Measurements from ENCODE around the gene TAL2.
"Not testable (repeated sequence)": the region's sequence is repeated elsewhere in the genome, so short reads cannot be mapped to it uniquely, and the experiment has no call there.

Gene TAL2

DNA sequence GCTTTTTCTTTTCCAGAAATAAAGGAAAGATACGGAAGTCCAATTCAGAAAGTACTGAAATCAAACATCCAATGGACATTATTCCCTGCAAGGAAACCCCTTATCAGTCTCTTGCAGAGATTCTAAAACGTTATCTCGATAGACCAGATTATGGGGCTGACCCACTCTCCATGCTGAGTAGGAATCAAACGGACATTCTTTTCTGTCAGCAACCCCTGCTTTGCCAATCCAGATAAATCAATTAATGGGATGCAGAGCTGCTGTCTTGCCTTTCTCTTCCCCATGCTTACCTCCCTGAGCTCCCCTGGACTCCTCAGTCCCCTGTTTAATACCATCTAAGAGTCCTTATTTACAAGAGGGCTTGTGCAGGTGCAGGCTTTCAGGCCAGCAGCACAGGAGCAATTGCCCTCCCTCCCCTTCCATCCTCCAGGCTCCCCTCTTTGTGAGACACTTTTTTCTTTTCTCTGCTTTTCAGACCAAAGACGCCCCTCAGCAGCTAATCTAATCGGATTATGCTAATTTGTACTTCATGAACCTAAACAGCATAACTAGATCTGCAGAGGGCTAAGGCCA is 14.2 kb downstream of the TAL2 start:
- DNase-seq (ENCODE audit: low read depth) = no peak

DNA sequence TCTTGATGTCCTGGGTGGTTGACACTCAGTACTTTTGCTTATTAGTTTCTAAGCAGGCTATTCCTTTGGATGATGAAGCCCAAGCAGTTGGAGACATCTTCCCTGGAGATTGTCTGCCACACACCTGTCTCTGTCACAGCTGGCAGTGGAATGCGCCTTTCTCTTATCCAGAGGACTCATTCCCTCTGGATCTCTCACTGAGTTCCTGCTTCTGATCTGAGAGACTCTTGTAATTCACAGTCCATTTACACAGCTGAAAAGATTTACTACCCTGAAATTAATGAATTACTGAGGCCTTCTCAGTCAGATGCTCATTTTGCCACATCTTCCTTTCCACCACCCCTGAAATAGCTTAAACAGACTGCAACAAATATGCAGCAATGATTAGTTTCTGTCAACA is 15.9 kb downstream of the TAL2 start:
- no peak for DNase-seq (ENCODE audit: low read depth)

DNA sequence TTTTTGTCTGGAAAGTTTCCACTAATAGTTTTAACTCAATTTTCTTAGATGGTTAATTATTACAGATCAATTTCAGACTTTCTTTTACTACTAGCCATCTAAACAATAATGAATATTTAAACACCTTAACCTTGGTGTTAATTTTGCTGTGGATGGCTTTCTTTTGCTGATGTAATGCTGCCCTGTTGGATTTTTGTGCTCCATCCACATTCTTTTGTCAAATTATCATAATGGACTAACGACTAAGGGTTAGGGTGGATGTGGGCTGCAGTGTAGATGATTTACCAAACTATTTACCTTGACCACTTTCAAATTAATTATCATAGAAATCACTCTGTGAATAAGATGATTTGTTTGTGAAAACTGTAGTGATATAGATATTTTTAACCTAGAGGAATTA is 16.5 kb downstream of the TAL2 start:
- DNase-seq (ENCODE audit: low read depth) = no peak

DNA sequence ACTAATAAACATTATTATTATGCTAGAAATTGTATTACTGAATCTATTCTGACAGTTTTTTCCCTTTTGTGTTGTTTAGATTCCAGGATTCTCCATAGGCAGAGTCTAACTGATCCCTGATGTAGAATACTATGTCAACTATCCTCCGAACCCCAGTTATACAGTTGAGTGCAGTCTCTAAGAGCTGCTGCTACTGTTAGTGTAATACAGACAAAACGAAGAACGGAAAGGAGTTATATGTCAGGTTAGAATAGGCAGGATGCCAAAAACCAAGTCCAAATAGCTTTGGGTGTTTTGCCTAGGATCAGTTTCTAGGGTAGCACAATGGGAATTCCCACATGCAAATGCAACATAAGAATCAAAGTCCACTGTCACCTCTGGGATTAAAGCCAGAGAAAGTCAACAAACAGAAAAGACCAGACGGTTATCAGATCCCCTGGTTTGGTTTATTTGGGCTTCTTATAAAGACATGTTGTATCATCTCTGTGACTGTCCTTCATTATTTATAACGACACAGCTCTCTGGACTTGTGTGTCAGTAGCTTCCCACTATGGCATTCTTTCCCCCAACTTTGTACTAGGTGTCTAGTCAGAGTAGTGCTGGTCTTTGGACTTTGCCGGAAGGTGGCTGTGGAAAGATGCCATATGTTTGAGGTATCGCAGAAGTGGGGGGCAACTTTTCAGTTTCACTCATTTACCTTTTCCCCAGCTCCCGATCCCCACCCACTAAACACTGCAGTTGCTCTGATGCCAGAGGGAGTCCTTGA is 17.2 kb downstream of the TAL2 start:
- no peak for DNase-seq (ENCODE audit: low read depth)

DNA sequence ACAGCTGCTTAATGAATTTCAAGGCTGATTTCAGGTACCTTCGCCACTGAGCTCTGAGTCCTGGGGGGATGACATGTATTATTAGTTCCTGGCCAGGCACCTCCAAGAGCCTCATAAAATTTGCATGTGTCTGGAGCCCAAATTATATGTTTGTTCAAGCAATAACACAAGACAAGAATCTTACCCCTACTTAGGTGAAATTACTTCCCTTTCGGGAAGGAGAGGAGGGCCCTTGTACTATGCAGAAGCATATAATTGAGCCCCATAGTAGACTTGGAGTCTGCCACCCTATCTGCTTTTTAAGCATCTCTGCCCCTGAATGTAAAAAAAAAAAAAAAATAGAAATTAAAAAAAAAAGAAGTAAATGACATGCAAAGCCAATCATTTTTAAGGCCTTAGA is 19.1 kb downstream of the TAL2 start:
- DNase-seq (ENCODE audit: low read depth) = no peak

DNA sequence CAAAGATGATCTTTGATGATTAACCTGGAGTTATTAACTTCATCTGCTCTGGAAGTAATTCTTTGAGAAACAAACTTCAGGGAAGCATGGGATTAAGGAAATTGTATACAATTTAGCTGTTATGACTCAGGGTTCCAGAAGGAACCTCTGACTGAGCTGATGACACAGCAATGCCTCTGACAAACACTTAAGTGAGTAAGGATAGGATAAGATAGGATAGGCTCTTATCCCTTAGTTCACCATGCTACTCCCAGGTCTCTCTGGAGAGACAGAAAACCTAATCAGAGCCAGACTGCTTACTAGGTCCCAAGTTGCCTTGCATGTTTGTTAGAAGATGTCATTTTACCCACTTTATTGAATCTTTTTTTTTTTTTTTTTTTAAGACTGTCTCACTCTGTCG is 19.5 kb downstream of the TAL2 start:
- no peak for DNase-seq (ENCODE audit: low read depth)

DNA sequence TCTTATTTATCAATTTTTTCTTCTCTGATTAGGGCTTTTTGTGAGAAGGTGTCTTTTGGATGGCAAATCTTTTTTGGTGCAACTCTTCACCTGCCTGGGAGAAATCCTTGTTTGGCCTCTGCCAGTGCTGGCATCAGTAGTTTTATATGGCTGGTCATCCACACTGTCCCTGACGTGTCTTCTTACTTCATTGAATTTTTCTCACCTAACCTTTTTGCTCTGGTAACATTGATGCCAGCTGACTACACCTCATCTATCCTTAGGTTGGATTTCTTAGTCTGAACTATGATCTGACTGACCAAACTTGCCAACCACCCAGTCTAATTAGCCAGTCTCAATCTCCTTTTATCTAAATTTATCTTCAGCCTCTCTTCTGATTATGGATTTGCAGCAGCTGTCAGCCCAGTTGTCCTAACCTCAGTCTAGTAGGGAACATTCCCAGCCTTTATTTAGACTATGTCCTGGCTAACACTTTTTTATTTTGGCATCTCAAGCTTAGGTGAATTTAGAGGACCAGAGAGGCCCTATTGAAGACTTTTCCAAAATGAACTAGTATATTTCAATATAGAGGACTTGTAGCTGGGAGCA is 21.5 kb downstream of the TAL2 start:
- no peak for DNase-seq (ENCODE audit: low read depth)

DNA sequence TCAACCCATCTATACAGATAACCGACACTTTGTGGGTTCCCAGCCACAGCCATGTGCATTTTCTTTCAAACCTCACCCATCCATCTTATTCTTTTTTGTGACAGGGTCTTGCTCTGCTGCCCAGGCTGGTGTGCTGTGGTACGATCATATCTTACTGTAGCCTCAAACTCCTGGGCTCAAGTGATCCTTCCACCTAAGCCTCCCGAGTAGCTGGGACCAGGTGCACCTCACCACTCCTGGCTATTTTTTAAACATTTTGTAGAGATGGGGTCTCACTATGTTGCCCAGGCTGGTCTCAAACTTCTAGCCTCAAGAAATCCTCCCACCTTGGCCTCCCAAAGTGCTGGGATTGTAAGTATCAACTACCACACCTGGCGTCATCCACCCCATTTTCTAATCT is 24.7 kb downstream of the TAL2 start:
- no peak for DNase-seq (ENCODE audit: low read depth)

DNA sequence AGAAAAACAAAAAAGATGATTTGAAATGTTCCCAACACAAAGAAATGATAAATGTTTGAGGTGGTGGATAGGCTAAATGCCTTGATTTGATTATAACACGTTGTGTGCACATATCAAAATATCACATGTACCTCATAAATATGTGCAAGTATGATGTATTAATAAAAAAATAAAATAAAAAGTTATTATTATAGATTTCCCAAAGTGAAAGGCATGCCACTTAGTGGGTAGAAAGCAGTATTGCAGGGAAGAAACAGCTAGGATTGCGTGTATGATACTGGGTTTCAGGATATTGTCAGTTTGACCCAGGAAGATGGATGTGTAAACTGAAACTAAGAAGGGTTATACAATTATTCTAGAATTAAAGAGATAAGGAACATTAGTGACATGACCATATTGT is 28.5 kb downstream of the TAL2 start:
- no peak for DNase-seq (ENCODE audit: low read depth)

DNA sequence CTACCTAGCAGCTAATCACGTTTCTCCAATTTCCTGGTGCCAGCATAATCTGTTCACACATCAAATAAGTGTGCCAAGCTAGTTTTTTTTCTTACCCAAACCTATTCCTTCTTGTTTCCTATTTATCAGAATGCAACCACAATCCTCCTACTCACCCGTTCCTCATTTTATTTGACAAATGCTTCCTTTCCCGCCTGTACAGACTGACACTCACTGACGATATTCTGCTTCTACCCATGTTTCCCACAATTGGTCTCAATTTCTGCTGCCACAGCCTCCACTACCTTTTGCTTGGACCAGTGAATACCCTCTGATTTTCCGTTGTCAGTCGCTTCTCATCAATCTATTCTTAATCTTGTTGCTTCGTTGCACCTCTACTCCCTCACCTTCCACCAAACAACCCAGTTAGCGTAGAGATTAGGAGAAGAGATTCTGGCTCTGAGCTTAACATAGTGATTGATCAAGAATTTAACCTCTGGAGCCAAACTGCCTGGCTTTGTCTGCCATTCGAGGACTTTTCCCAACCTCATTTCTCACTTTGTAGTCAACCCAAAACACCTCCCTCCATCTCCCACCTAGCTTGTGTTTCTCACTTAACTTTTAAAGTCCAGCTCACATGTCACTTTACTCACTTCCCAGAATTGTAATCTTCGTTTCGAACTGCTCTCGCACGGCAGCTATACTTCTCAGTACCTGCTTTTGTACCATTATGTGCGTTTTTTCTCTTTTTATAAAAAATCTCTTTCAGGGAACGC is 31.4 kb downstream of the TAL2 start:
- no peak for DNase-seq (ENCODE audit: low read depth)

DNA sequence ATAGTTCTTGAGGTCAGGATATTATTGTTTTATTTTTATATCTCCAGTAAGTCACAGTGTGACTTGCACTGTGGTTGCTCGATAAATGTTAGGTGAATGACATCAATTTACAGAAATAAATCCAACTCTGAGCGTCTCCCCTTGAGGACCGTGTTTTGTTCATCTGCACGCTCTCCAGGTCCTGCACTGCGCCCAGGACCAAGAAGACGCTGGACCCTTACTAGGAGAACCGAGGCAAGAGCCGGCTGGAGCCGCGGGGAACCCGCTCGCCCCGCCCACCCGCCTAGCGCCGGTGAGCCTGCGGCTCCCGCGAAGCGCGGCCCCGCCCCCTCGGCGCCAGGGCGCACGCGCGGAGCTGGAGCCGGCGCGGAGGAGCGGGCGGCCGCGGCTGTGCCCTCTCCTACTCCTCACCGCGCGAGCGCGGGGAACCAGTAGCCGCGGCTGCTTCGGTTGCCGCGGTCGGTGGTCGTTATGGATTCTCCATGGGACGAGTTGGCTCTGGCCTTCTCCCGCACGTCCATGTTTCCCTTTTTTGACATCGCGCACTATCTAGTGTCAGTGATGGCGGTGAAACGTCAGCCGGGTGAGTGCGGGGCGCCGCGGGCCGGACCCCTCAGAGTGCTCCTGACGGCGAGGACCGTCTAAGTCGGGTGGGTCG is 32.1 kb downstream of the TAL2 start, which contains the start of gene TMEM38B:
TSS of gene TMEM38B (plus strand) at position 352 of the 658 bp plus-strand sequence. CDS start at position 472, 120 bp downstream.
- no peak for DNase-seq (ENCODE audit: low read depth)

DNA sequence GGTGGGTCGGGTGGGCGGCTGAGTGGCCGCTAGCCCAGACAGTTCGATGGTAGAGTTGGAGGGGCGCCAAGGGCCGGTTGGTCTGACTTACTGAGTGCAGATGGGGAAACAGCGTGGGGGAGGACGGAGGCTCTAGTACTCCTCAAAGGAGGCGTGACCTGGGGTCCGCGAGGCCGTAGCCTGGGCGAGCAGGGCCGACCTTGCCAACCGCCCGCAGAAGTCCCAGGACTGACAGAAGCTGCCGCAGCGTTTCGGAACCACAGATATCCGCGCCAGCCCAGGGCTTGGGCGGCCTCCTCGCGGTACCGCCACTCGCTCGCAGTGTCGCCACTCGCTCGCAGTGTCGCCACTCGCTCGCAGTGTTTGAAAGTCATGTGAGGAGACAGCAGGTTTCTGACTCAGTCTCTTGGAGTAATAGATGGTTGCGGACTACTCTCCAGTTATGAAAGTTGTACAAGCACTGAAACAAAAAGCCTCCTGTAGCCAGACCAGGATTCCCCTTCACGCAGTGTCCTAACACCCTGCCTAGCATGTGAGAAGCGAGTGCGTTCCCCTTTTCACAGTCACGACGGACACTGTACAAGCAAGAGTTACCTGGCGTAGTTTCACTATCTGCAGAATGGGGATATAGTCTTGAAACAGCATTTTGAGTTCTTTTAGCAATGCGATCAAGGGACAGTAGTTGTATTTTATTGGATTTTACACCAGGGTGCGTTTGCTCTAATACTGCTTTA is 32.8 kb downstream of the TAL2 start:
- no peak for DNase-seq (ENCODE audit: low read depth)

DNA sequence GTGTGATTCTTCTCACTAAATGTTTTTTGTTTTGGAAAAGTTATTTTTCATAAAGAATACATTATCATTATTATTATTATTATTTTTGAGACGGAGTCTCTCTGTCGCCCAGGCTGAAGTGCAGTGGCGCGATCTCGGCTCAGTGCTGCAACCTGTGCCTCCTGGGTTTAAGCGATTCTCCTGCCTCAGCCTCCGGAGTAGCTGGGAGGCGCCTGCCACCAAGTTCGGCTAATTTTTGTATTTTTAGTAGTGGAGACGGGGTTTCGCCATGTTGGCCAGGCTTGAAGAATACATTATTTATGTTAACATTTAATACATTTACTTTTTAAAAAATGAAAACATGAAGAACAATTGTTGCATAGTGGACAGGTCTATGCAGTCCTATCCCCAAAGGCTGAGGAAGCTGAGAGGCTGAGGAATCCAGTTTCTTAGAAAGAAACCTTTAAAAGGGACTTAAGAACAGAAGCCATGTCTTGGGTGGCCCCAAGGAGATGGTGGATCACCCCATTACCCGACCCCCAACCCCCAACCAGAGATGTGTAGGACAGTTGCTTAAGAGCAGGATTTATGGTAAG is 34.0 kb downstream of the TAL2 start:
- no peak for DNase-seq (ENCODE audit: low read depth)

DNA sequence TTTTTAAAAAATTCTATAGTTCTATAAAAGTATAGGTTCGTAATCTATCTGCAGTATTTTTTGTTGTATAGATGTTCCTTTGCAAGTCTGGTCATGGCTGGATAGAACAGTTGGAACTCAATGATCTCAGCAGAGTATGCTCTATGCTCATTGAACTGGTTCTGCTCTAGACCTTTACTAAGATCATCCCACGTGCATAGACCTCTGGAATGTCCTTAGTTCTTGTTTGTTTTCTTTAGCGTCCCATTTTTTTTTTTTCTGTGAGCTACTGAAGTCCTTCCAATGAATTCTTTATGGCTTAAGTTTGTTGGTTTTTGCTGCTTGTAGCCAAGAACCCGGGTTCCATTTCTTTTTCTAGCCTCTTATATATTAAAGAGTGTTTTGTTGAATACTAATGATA is 35.6 kb downstream of the TAL2 start:
- DNase-seq (ENCODE audit: low read depth) = no peak

DNA sequence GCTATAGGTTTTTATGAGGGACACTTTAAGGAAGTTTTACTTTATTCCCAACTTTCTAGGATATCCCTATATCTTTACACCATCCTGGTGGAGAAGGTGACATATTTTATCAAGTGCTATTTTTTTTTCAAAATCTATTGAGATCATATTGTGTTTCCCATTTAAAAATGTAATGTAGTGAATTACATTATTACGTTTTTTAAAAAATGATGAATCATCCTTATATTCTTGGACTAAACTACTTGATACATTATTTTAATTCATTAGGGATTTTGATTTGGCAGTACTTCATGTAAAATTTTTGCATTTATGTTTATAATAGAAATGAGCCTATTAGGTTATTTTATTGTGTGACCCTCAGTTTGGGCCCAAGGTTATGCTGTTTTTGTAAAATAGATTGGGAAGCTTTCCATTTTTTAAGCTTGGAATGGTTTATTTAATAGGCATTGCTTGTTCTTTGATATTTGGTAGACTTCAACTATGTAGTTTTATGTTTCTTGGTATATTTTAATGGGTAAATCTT is 36.2 kb downstream of the TAL2 start:
- no peak for DNase-seq (ENCODE audit: low read depth)

DNA sequence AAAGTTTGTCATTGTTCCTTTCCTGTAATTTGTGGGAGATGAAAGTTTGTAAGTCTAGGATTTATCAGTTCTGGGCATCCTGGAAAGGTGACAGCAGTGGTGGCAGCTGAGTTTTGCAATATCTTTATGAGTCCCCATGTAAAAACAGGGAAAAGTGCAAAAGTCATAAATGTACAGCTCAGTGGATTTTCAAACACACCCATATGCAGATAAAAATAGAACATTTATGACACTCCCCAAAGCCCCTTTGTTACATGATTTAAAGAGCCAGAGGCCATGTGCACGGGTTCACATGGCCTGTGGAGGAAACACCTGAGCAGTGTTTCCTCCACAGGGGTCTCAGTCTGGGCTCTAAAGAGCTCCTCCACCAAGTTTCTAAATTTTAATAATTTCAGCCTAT is 38.4 kb downstream of the TAL2 start:
- DNase-seq (ENCODE audit: low read depth) = no peak

DNA sequence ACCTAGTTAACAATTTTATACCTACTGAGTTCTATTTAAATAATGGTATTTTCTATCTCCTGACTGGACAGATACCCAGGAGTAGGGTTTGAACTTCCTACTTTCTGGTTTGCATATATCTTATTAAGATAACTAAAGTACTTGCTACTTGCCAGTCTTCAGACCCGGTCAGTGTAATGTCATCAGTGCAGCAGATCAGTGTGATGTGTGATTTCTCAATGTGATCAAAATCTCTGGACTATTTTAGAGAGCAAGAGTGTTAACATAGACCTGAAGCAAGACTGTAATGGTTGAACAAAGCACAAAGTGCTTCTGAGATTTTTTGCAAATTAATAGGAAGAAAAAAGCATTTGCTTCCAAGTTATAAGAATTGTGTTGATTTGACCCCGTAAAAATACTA is 38.9 kb downstream of the TAL2 start:
- no peak for DNase-seq (ENCODE audit: low read depth)

DNA sequence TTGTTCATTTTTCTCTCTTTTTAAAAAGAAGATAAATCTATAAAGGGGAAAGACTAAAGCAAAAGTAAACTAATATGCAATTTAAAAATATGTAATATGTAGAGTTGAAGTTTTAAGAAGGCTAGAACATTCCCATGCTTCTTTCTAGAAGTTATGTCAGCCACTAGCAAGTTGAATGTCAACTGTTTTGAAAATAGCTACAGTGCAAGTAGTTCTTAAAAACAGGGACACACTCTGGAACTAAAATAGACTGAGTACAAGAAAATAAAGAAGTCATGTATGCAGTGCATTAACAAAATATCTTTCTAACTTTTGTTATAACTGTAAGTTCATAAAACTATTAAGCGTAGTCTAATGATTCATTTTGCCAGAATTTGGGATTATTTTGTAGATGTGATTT is 40.0 kb downstream of the TAL2 start:
- DNase-seq (ENCODE audit: low read depth) = no peak

DNA sequence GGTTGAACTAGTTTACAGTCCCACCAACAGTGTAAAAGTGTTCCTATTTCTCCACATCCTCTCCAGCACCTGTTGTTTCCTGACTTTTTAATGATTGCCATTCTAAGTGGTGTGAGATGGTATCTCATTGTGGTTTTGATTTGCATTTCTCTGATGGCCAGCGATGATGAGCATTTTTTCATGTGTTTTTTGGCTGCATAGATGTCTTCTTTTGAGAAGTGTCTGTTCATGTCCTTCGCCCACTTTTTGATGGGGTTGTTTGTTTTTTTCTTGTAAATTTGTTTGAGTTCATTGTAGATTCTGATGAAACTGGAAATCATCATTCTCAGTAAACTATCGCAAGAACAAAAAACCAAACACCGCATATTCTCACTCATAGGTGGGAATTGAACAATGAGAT is 41.4 kb downstream of the TAL2 start:
- not testable (repeated sequence) for DNase-seq (ENCODE audit: low read depth)

DNA sequence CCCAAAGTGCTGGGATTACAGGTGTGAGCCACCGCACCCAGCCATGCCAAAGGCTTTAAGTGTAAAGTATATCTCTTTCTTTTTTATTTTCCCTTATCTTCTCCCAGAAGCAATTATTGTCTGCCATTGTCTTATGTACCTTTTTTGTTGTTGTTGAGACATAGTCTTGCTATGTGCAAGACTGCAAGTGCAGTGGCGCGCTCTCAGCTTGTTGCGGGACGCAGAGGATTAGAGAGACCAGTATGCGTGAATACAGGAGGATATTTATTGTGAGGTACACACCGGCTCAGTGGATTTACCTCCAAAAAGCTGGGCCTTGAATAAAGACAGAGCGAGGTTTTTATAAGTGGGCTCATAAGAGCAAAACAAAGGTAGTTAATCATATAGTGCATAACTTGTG is 43.9 kb downstream of the TAL2 start:
- DNase-seq (ENCODE audit: low read depth) = no peak

DNA sequence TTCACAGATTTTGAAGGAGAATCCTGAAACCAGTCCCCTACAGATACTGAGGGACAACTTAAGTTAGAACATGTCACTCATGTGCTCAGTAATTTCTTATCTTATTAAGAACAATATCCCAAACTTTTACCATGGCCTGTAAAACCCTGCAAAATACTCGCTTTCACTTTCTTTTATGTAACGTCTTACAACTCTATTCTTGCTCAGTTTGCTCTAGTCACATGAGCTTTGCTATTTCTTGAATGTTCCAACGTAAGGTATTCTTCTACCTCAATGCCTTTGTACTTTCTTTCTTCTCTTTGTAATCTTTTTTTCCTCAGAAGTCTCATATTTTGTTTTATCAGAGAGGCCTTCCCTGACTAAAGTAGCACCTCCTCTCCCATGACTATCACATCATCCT is 46.1 kb downstream of the TAL2 start:
- DNase-seq (ENCODE audit: low read depth) = no peak
